Panc1 (cell line): Measurements from ENCODE around the gene LENEP. TPM values are rescaled to one million over a fixed set of nuclear protein-coding genes. Genes with fewer than 3 reads are reported as not detected.

Source experiments
- ATAC-seq: fragments of 200-7000 bp; cut with Tn5 transposase; 2 replicates; pipeline ENCODE4 v1.9.1; 2020; ENCODE audit warnings: mild to moderate bottlenecking, moderate library complexity
- BruUV-seq: library from RNA; stranded (reverse); fragments of 400-500 nt; replicated peaks from 2 replicates; lab custom pipeline; 2021; lab: Mats Ljungman, UMichigan
- CTCF ChIA-PET: fragments of 300-600 bp; sonication (Branson Sonifier 250); formaldehyde crosslinking; loops from one replicate; lab custom pipeline; 2022; ENCODE audit warnings: antibody characterized with exemption; lab: Charles Lee
- POLR2A ChIA-PET: fragments of 300-600 bp; sonication (Branson Sonifier 250); formaldehyde crosslinking; loops from one replicate; lab custom pipeline; 2022; ENCODE audit warnings: antibody characterized with exemption; lab: Charles Lee
- DNase-seq: peaks from one replicate; pipeline ENCODE4 v3.0.0-alpha.2; 2010; ENCODE audit warnings: low read depth, low spot score
- H3K27ac ChIP-seq: 2 replicates; pipeline ENCODE4 v1.5.1; 2011; ENCODE audit warnings: mild to moderate bottlenecking, low read length, inconsistent platforms
- H3K27me3 ChIP-seq: fragments of 200-500 bp; sonication (Bioruptor generic); 2 replicates; pipeline ENCODE4 v1.6.0; 2014; ENCODE audit warnings: low read length, inconsistent platforms; ENCODE audit not compliant: control insufficient read depth, insufficient read depth
- H3K36me3 ChIP-seq: fragments of 200-500 bp; sonication (Bioruptor generic); 2 replicates; pipeline ENCODE4 v1.5.1; 2014; ENCODE audit warnings: inconsistent platforms, mild to moderate bottlenecking, low read length, moderate library complexity; ENCODE audit not compliant: control insufficient read depth, insufficient read depth
- H3K4me1 ChIP-seq: 2 replicates; pipeline ENCODE4 v1.5.1; 2011; ENCODE audit warnings: inconsistent platforms, mild to moderate bottlenecking, low read length, moderate library complexity; ENCODE audit not compliant: control insufficient read depth, insufficient read depth
- H3K4me3 ChIP-seq, 2 experiments: 2 replicates each; pipeline ENCODE4 v1.5.1; 2011 to 2012; ENCODE audit warnings: low read depth in 2 of 2, low read length in 2 of 2, mild to moderate bottlenecking in 2 of 2, inconsistent platforms in 1 of 2, moderate library complexity in 1 of 2
- H3K9me3 ChIP-seq: fragments of 200-500 bp; sonication (Bioruptor generic); 2 replicates; pipeline ENCODE4 v1.5.1; 2014; ENCODE audit warnings: low read depth, mild to moderate bottlenecking, inconsistent platforms, low read length, moderate library complexity; ENCODE audit not compliant: control insufficient read depth, insufficient read depth
- POLR2AphosphoS5 ChIP-seq: IDR thresholded peaks from 2 replicates; pipeline ENCODE4 v1.6.1; 2012; ENCODE audit warnings: mild to moderate bottlenecking, low read depth, low read length, moderate library complexity
- SIN3A ChIP-seq: IDR thresholded peaks from 2 replicates; pipeline ENCODE4 v1.6.1; 2012; ENCODE audit warnings: low read depth, mild to moderate bottlenecking, low read length, moderate library complexity, borderline replicate concordance; ENCODE audit not compliant: insufficient read depth
- TCF7L2 ChIP-seq: IDR thresholded peaks from 2 replicates; pipeline ENCODE4 v1.6.1; 2011; ENCODE audit warnings: mild to moderate bottlenecking, low read depth, low read length, inconsistent platforms
- in situ Hi-C: cut with HindIII; loops from 2 replicates; pipeline ENCODE4 v1.10.0; 2016; ENCODE audit warnings: low sequenced_read_pairs, low pct_unique_long_range_greater_than_20kb
- intact Hi-C: fragments of 100-400 bp; cut with micrococcal nuclease; formaldehyde crosslinking; loops from one replicate; pipeline ENCODE4 v1.10.0; 2022; ENCODE audit not compliant: unreplicated experiment
- total RNA-seq: library from RNA; stranded (reverse); gene quantifications from one replicate; pipeline ENCODE4 v1.2.1, GENCODE V29; 2021; ENCODE audit not compliant: unreplicated experiment
- TF ChIP-seq, protein P1 (sequence below): fragments of 450-650 bp; IDR thresholded peaks from 2 replicates; pipeline ENCODE4 v1.5.1; 2017; ENCODE audit warnings: mild to moderate bottlenecking
- TF ChIP-seq, protein P2 (sequence below), 2 experiments: IDR thresholded peaks; 2 replicates each; pipeline ENCODE4 v1.6.1; 2011 to 2012; ENCODE audit warnings: low read depth in 2 of 2, control low read depth in 1 of 2, low read length in 1 of 2, mild to moderate bottlenecking in 1 of 2, moderate library complexity in 1 of 2; ENCODE audit not compliant: insufficient read depth in 1 of 2

The LENEP gene
- total RNA-seq, 1 experiment from 2014 or later, result 0.67 TPM

DNA sequence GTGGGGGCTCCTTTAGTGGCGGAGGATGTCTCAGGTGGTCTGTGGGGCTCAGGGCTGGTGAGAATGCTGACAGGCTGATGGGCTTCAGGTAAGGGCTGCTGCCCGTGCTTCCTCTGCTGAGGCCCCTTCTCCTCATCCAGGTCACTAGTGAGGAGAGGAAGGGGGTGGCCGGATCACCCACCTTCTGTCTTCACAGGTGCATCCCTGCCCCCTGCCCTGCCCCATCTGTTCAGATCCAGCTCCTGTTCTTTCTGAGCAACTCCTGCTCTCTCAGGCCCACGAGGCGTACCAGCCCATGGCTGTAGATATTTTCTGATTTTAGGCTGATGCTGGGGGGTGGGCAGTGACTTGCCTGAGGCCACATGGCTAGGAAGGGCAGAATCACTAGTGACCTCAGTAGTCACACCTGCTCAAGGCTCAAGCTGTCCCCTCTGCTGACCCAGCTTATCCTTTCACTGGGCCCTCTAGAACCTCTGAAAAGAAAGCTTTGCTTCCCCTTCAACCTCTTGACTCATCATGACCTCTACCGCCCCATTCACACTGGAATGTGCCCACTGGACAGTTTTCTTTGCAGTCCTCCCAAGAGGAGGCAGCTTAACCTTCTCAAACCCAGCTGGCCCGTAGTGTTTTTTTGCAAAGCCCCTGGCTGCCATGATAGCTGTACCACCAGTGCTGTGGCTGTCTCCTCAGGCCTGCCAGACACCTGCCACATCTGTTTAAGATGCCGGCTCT, 25.4 kb downstream of the LENEP start:
- intact Hi-C loops (no loop called here), in situ Hi-C loops (no loop called here)
- TF ChIP-seq SIN3A (no peak), POLR2AphosphoS5 (no peak; the same call in 1 of the 2 replicates), TCF7L2 (no peak)
- TF ChIP-seq, protein P1, sequence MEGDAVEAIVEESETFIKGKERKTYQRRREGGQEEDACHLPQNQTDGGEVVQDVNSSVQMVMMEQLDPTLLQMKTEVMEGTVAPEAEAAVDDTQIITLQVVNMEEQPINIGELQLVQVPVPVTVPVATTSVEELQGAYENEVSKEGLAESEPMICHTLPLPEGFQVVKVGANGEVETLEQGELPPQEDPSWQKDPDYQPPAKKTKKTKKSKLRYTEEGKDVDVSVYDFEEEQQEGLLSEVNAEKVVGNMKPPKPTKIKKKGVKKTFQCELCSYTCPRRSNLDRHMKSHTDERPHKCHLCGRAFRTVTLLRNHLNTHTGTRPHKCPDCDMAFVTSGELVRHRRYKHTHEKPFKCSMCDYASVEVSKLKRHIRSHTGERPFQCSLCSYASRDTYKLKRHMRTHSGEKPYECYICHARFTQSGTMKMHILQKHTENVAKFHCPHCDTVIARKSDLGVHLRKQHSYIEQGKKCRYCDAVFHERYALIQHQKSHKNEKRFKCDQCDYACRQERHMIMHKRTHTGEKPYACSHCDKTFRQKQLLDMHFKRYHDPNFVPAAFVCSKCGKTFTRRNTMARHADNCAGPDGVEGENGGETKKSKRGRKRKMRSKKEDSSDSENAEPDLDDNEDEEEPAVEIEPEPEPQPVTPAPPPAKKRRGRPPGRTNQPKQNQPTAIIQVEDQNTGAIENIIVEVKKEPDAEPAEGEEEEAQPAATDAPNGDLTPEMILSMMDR, result no peak
- TF ChIP-seq, protein P2, sequence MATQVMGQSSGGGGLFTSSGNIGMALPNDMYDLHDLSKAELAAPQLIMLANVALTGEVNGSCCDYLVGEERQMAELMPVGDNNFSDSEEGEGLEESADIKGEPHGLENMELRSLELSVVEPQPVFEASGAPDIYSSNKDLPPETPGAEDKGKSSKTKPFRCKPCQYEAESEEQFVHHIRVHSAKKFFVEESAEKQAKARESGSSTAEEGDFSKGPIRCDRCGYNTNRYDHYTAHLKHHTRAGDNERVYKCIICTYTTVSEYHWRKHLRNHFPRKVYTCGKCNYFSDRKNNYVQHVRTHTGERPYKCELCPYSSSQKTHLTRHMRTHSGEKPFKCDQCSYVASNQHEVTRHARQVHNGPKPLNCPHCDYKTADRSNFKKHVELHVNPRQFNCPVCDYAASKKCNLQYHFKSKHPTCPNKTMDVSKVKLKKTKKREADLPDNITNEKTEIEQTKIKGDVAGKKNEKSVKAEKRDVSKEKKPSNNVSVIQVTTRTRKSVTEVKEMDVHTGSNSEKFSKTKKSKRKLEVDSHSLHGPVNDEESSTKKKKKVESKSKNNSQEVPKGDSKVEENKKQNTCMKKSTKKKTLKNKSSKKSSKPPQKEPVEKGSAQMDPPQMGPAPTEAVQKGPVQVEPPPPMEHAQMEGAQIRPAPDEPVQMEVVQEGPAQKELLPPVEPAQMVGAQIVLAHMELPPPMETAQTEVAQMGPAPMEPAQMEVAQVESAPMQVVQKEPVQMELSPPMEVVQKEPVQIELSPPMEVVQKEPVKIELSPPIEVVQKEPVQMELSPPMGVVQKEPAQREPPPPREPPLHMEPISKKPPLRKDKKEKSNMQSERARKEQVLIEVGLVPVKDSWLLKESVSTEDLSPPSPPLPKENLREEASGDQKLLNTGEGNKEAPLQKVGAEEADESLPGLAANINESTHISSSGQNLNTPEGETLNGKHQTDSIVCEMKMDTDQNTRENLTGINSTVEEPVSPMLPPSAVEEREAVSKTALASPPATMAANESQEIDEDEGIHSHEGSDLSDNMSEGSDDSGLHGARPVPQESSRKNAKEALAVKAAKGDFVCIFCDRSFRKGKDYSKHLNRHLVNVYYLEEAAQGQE (IDR thresholded peaks at IDR 0.05; ENCODE audit: insufficient read depth in 1 of 2, low read depth in 2 of 2, low read length in 1 of 2), result no peak
- Histone ChIP-seq H3K4me3 (no peak overlapping the region), H3K27ac (no peak overlapping the region), H3K4me1 (peaks cover 21% of the 10 kb centered on the region), H3K9me3 (no peaks in the 10 kb centered on the region), H3K36me3 (0 out of 2 replicates have a peak, but pooled peaks cover 7% of the 10 kb centered on the region), H3K27me3 (no peaks in the 10 kb centered on the region)
- ATAC-seq, result no peak
- ChIA-PET POLR2A (no interaction called here), CTCF (interaction anchor here (0.8 kb wide), 1 partner anchor 26 kb away, joined by 13 read pairs; no protein-coding TSS in a partner anchor)
- no TSS peak for BruUV-seq
- no peak for DNase-seq

DNA sequence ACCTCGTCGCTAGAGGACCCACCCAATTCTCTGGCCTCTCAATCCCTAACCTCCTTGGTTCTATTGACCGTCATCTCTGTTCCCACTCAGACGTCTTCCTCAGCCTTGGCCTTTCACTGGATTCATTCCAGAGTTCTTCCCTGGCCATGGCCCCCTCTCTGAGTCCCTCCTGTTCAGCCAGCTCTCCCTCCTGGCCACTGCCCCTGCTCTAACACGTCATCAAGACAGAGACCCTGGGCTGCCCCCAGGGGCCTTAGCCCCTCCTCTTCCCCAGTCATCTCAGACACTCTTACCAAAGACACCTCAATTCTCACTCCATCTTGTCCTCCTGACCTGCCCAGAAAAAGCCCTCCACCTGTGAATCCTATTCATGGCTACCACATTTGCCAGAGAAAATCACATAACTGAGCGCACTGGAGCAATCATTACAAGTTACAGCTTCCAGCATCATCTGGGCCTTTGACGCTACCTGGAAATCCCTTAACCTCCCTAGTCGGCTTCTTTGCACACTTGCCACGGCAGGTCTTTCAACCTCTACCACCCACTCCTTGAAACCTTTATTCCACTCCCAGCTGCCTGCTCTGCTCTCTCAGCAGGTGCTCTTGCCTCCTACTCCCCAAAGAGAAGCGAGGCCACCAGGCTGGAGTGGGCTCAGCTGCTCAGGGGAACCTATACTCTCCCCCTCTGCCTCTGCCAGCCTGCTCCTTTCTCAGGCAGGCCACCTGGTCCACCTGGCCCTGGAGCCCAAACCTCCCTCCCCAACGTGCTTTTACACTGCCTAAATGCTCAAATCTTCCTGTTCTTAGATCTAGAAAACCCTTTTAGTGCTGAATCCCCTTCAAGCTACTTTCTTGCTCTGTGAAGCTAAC, 26.2 kb downstream of the LENEP start:
- no peak overlapping the region for H3K4me3 ChIP-seq
- H3K27me3 ChIP-seq, result no peaks in the 10 kb centered on the region
- in situ Hi-C loops, result no loop called here
- DNase-seq, result no peak
- H3K9me3 ChIP-seq, result no peaks in the 10 kb centered on the region
- no peak for ATAC-seq
- intact Hi-C loops, result no loop called here
- POLR2A ChIA-PET, result no interaction called here
- no peak overlapping the region for H3K27ac ChIP-seq
- TF ChIP-seq, protein P1, result no peak
- no peak for TF ChIP-seq POLR2AphosphoS5
- no peak for TF ChIP-seq SIN3A
- no peak for TF ChIP-seq TCF7L2
- TF ChIP-seq, protein P2 (IDR thresholded peaks at IDR 0.05; ENCODE audit: insufficient read depth in 1 of 2, low read depth in 2 of 2, low read length in 1 of 2), result no peak
- 0 out of 2 replicates have a peak, but pooled peaks cover 5% of the 10 kb centered on the region for H3K36me3 ChIP-seq
- peaks cover 21% of the 10 kb centered on the region for H3K4me1 ChIP-seq
- BruUV-seq, result no TSS peak
- CTCF ChIA-PET, result interaction anchor here (0.5 to 0.8 kb wide), 2 partner anchors 25 to 31 kb away, joined by 6 to 13 read pairs; partner anchors contain the start of gene ADAM15
